H1 (cell line): ENCODE data around the gene DOLK. TPM values are rescaled to one million over a fixed set of nuclear protein-coding genes. Genes with fewer than 3 reads are reported as not detected.

Experiments
- CTCF ChIA-PET: fragments of 300-600 bp; sonication (Branson Sonifier 250); formaldehyde crosslinking; loops from one replicate; lab custom pipeline; 2021; ENCODE audit not compliant: partially characterized antibody; lab: Charles Lee
- POLR2A ChIA-PET: fragments of 300-600 bp; sonication (Branson Sonifier 250); formaldehyde crosslinking; loops from one replicate; lab custom pipeline; 2021; ENCODE audit warnings: inconsistent platforms; ENCODE audit not compliant: partially characterized antibody; lab: Charles Lee
- DNase-seq, 2 experiments: peaks; one replicate each; pipeline versions ENCODE4 v3.0.0 to v3.0.0-alpha.2; 2010 to 2022; ENCODE audit warnings: low spot score in 2 of 2, low read depth in 1 of 2, mixed read lengths in 1 of 2
- FAIRE-seq: peaks from 2 replicates; lab custom pipeline; 2011; peaks lifted over from hg19 to GRCh38; lab: Jason Lieb, UNC
- H2AFZ ChIP-seq: 2 replicates; pipeline ENCODE4 v1.8.1; 2012; ENCODE audit warnings: low read length, inconsistent platforms
- H2AK5ac ChIP-seq: 2 replicates; pipeline ENCODE4 v1.6.1; 2013; ENCODE audit warnings: low read depth, low read length
- H2BK120ac ChIP-seq: replicated peaks from 2 replicates; pipeline ENCODE3; 2013; ENCODE audit warnings: low read depth, low read length, inconsistent platforms
- H2BK12ac ChIP-seq: 2 replicates; pipeline ENCODE4 v1.6.1; 2013; ENCODE audit warnings: low read depth, low read length
- H2BK15ac ChIP-seq: 2 replicates; pipeline ENCODE4 v1.6.1; 2013; ENCODE audit warnings: low read length
- H2BK20ac ChIP-seq: 2 replicates; pipeline ENCODE4 v1.6.1; 2013; ENCODE audit warnings: low read length
- H2BK5ac ChIP-seq: 2 replicates; pipeline ENCODE4 v1.6.1; 2013; ENCODE audit warnings: low read depth, low read length
- H3K14ac ChIP-seq: 2 replicates; pipeline ENCODE4 v1.6.1; 2013; ENCODE audit warnings: inconsistent platforms; ENCODE audit not compliant: insufficient read length
- H3K18ac ChIP-seq: 2 replicates; pipeline ENCODE4 v1.6.1; 2013; ENCODE audit warnings: low read length; ENCODE audit errors: extremely low read depth
- H3K23ac ChIP-seq: 2 replicates; pipeline ENCODE4 v1.6.1; 2013; ENCODE audit warnings: inconsistent platforms; ENCODE audit not compliant: insufficient read length
- H3K23me2 ChIP-seq: 2 replicates; pipeline ENCODE4 v1.6.1; 2013; ENCODE audit warnings: low read depth, low read length
- H3K27ac ChIP-seq: 2 replicates; pipeline ENCODE4 v1.6.1; 2011; ENCODE audit warnings: low read depth, low read length, inconsistent platforms
- H3K27me3 ChIP-seq, 4 experiments: replicated peaks in 1 of 4; 1 replicate in 1 of 4; 2 replicates in 3 of 4; pipeline versions ENCODE4 v1.6.1 to v1.8.1; 2011 to 2013; ENCODE audit warnings: low read length in 3 of 4, mild to moderate bottlenecking in 3 of 4, inconsistent platforms in 2 of 4, mixed read lengths in 2 of 4, moderate library complexity in 1 of 4; ENCODE audit not compliant: control insufficient read depth in 3 of 4, insufficient read depth in 3 of 4; ENCODE audit errors: extremely low read depth in 1 of 4
- H3K36me3 ChIP-seq, 4 experiments: 2 replicates each; pipeline versions ENCODE4 v1.6.1 to v1.8.1; 2011 to 2013; ENCODE audit warnings: mild to moderate bottlenecking in 4 of 4, low read length in 3 of 4, moderate library complexity in 2 of 4, control low read depth in 1 of 4, inconsistent platforms in 1 of 4; ENCODE audit not compliant: insufficient read depth in 4 of 4, control insufficient read depth in 2 of 4
- H3K4ac ChIP-seq: replicated peaks from 2 replicates; pipeline ENCODE3; 2013; ENCODE audit warnings: low read length, low read depth, mixed read lengths, inconsistent platforms; ENCODE audit not compliant: insufficient read length
- H3K4me1 ChIP-seq, 4 experiments: replicated peaks in 1 of 4; 1 replicate in 1 of 4; 2 replicates in 3 of 4; pipeline versions ENCODE4 v1.6.1 to v1.8.1; 2011 to 2013; ENCODE audit warnings: low read length in 3 of 4, inconsistent platforms in 2 of 4, mixed read lengths in 1 of 4; ENCODE audit not compliant: insufficient read depth in 4 of 4, control insufficient read depth in 3 of 4
- H3K4me2 ChIP-seq, 2 experiments: 2 replicates each; pipeline versions ENCODE4 v1.6.1 to v1.8.1; 2011 to 2013; ENCODE audit warnings: low read depth in 2 of 2, low read length in 2 of 2, control low read depth in 1 of 2, inconsistent platforms in 1 of 2, mild to moderate bottlenecking in 1 of 2; ENCODE audit not compliant: insufficient read depth in 1 of 2
- H3K4me3 ChIP-seq, 4 experiments: fragments of 200-600, 300-600 bp in 1 of 4; sonication (generic), shearing (Covaris generic), sonication (Bioruptor Twin) in 1 of 4; 2 replicates each; pipeline versions ENCODE4 v1.5.1 to v1.8.1; 2011 to 2016; ENCODE audit warnings: low read length in 4 of 4, low read depth in 3 of 4, control low read depth in 2 of 4, inconsistent platforms in 2 of 4, mild to moderate bottlenecking in 2 of 4, mixed read lengths in 1 of 4, moderate library complexity in 1 of 4; ENCODE audit not compliant: insufficient read depth in 2 of 4; ENCODE audit errors: extremely low read depth in 1 of 4
- H3K56ac ChIP-seq: replicated peaks from 2 replicates; pipeline ENCODE3; 2013; ENCODE audit warnings: low read depth, mild to moderate bottlenecking, mixed read lengths, low read length, inconsistent platforms; ENCODE audit not compliant: insufficient read length
- H3K79me1 ChIP-seq: 2 replicates; pipeline ENCODE4 v1.6.1; 2013; ENCODE audit warnings: low read depth, low read length, control low read depth
- H3K79me2 ChIP-seq, 2 experiments: 2 replicates each; pipeline versions ENCODE4 v1.6.1 to v1.8.1; 2012 to 2013; ENCODE audit warnings: low read length in 2 of 2, mild to moderate bottlenecking in 2 of 2, inconsistent platforms in 1 of 2; ENCODE audit not compliant: insufficient read depth in 2 of 2, control insufficient read depth in 1 of 2
- H3K9ac ChIP-seq, 4 experiments: replicated peaks in 1 of 4; 1 replicate in 1 of 4; 2 replicates in 3 of 4; pipeline versions ENCODE4 v1.6.1 to v1.8.1; 2011 to 2013; ENCODE audit warnings: low read depth in 3 of 4, low read length in 3 of 4, control low read depth in 2 of 4, mild to moderate bottlenecking in 2 of 4, moderate library complexity in 2 of 4, inconsistent platforms in 1 of 4; ENCODE audit errors: extremely low read depth in 1 of 4
- H3K9me3 ChIP-seq, 2 experiments: 2 replicates each; pipeline versions ENCODE4 v1.6.1 to v1.8.1; 2012 to 2013; ENCODE audit warnings: mild to moderate bottlenecking in 2 of 2, moderate library complexity in 2 of 2, control low read depth in 1 of 2, inconsistent platforms in 1 of 2, low read depth in 1 of 2, low read length in 1 of 2, mixed read lengths in 1 of 2; ENCODE audit not compliant: insufficient read depth in 2 of 2
- H4K20me1 ChIP-seq, 2 experiments: replicated peaks in 1 of 2; 2 replicates each; pipeline versions ENCODE3 to v1.8.1; 2011 to 2013; ENCODE audit warnings: inconsistent platforms in 2 of 2, low read length in 2 of 2, mild to moderate bottlenecking in 1 of 2; ENCODE audit not compliant: insufficient read depth in 2 of 2, control insufficient read depth in 1 of 2
- H4K5ac ChIP-seq: 2 replicates; pipeline ENCODE4 v1.6.1; 2013; ENCODE audit warnings: low read length, low read depth, mixed read lengths, inconsistent platforms; ENCODE audit not compliant: insufficient read length
- H4K8ac ChIP-seq: 2 replicates; pipeline ENCODE4 v1.8.0; 2013; ENCODE audit warnings: mild to moderate bottlenecking, moderate library complexity, low read length, inconsistent platforms; ENCODE audit not compliant: insufficient read depth; ENCODE audit errors: extremely low read depth
- H4K91ac ChIP-seq: replicated peaks from 2 replicates; pipeline ENCODE3; 2013; ENCODE audit warnings: low read length, mixed read lengths, inconsistent platforms; ENCODE audit not compliant: insufficient read length
- BACH1 ChIP-seq: IDR thresholded peaks from 2 replicates; pipeline ENCODE4 v1.6.1; 2012; ENCODE audit warnings: low read length, improper control_type of control experiment
- BCL11A ChIP-seq, 2 experiments: IDR thresholded peaks; one replicate each; pipeline ENCODE4 v1.6.1; 2011; ENCODE audit warnings: low read depth in 2 of 2, low read length in 2 of 2, mild to moderate bottlenecking in 2 of 2
- EZH2 ChIP-seq: fragments of 200-600 bp; sonication (generic); IDR thresholded peaks from 2 replicates; pipeline ENCODE4 v1.7.1; 2012; ENCODE audit warnings: low read depth, mild to moderate bottlenecking, moderate library complexity, low read length, inconsistent platforms; ENCODE audit not compliant: severe bottlenecking
- FOSL1 ChIP-seq: IDR thresholded peaks from 2 replicates; pipeline ENCODE4 v1.6.1; 2011; ENCODE audit warnings: mild to moderate bottlenecking, low read depth, low read length, moderate library complexity; ENCODE audit not compliant: insufficient read depth
- KDM4A ChIP-seq: IDR thresholded peaks from one replicate; pipeline ENCODE4 v1.7.1; 2012; ENCODE audit warnings: low read depth, mild to moderate bottlenecking, moderate library complexity, low read length, inconsistent platforms; ENCODE audit not compliant: severe bottlenecking
- RBBP5 ChIP-seq: IDR thresholded peaks from 2 replicates; pipeline ENCODE4 v1.7.1; 2012; ENCODE audit warnings: low read depth, mild to moderate bottlenecking, inconsistent platforms, low read length, moderate library complexity, borderline replicate concordance
- RFX5 ChIP-seq: IDR thresholded peaks from 2 replicates; pipeline ENCODE4 v1.6.1; 2011; ENCODE audit warnings: low read depth, low read length, improper control_type of control experiment, borderline replicate concordance
- TAF1 ChIP-seq: IDR thresholded peaks from 2 replicates; pipeline ENCODE4 v1.6.1; 2011; ENCODE audit warnings: mild to moderate bottlenecking, low read depth, low read length
- TCF12 ChIP-seq: IDR thresholded peaks from 2 replicates; pipeline ENCODE4 v1.6.1; 2011; ENCODE audit warnings: low read depth, mild to moderate bottlenecking, low read length
- WGBS, 2 experiments: shearing (Covaris generic) in 1 of 2; methylation state at CpG; one replicate each; pipeline versions ENCODE4 v1.1.6 to v1.1.7; 2013 to 2015; ENCODE audit warnings: low lambda C conversion rate in 2 of 2, mixed read lengths in 2 of 2, inconsistent platforms in 1 of 2, low coverage in 1 of 2, missing lambda C conversion rate in 1 of 2; ENCODE audit not compliant: insufficient replicate concordance in 2 of 2, insufficient coverage in 1 of 2, insufficient read length in 1 of 2; ENCODE audit errors: extremely low coverage in 1 of 2, missing lambda C conversion rate in 1 of 2; 5-methylcytosine and 5-hydroxymethylcytosine counted together
- polyA plus RNA-seq, 7 experiments: library from polyadenylated mRNA; depleted of rRNA in 3 of 7; stranded (reverse) in 5 of 7; unstranded in 2 of 7; fragments of >200 nt in 5 of 7; fragments of 200-250 nt in 2 of 7; gene quantifications; 1 replicate in 5 of 7; 2 replicates in 1 of 7; 4 replicates in 1 of 7; pipeline versions ENCODE4 v1.2.1 to v1.2.3, GENCODE V29; 2011 to 2013; ENCODE audit warnings: missing spikeins in 2 of 7, mixed read lengths in 2 of 7
- total RNA-seq: library from RNA; stranded (reverse); fragmentation: NEBNext Ultra II Directional; extraction: Animal tissue kit (Norgen Biotek cat#: 25700); gene quantifications from 2 replicates; pipeline ENCODE4 v1.2.1, GENCODE V29; 2021
- TF ChIP-seq, protein P1 (sequence below): IDR thresholded peaks from 2 replicates; pipeline ENCODE4 v1.6.1; 2012; ENCODE audit warnings: low read length, inconsistent platforms

DOLK gene
- total and polyA plus RNA-seq, 2 of the 8 experiments (the other 6 are each of a cell fraction or from before 2014, with no cell fraction given): 17.2 to 44.3 TPM

DNA sequence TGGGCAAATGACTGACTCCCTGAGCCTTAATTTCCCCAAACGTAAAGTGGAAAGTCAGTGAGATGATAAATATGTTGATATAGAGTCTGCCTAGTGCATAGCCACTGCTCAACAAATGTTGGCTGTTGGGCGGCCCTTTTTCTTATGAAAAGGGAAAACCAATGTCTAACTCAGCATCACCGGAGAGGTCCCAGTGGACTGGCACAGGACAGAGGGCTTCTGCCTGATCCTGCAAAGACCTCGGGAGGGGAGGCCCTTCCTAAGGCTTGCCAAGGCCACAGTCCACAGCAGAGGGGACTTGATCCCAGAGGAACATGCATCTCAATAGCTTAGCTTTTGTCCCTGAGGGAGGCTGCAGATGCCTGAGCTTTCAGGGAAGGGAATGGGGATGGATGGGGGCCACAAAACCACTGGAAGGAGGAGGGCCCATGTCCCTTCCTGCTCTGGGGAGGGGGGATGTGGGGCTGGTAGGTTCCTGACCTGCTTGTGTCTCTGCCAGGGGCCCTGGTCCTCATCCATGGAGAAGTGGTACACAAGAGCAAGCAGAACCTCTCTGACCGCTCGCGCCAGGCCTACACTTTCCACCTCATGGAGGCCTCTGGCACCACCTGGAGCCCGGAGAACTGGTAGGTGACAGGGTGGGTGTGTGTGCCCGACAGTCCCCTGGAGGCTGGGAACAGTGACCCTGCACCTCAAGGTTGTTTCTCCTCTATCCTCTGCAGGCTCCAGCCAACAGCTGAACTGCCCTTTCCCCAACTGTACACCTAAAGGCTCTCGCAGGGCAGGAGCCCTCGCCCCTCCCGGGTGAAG is 6.3 kb downstream of the DOLK start:
- Histone ChIP-seq H3K18ac (no peak overlapping the region), H4K8ac (no peak overlapping the region), H3K79me2 (peaks cover 0 to 7% of the 10 kb centered on the region in 2 experiments; a peak in 1 of 4 replicates), H2AK5ac (no peak overlapping the region), H3K14ac (no peak overlapping the region), H3K27me3 (no peaks in the 10 kb centered on the region), H4K5ac (no peak overlapping the region), H3K9me3 (no peaks in the 10 kb centered on the region), H2AFZ (no peak overlapping the region), H3K9ac (no peak overlapping the region), H2BK12ac (no peak overlapping the region), H3K4me1 (peaks cover 0 to under 1% (median 0%) of the 10 kb centered on the region in 4 experiments; a peak in 1 of 7 replicates), H2BK15ac (no peak overlapping the region), H3K4me2 (no peak overlapping the region), H4K20me1 (no peaks in the 10 kb centered on the region), H2BK20ac (no peak overlapping the region), H3K4me3 (no peak overlapping the region), H3K4ac (no peak overlapping the region), H2BK5ac (no peak overlapping the region), H2BK120ac (no peak overlapping the region), H4K91ac (no peak overlapping the region), H3K27ac (no peak overlapping the region), H3K56ac (no peak overlapping the region), H3K36me3 (peaks cover 0 to 5% (median 2%) of the 10 kb centered on the region in 4 experiments; a peak in 2 of 8 replicates), H3K23ac (no peak overlapping the region), H3K23me2 (no peaks in the 10 kb centered on the region), H3K79me1 (peaks cover 2% of the 10 kb centered on the region; the same call in 1 of the 2 replicates)
- FAIRE-seq (no peak), DNase-seq (no peak)
- CTCF ChIA-PET: interaction anchor here (0.9 to 2.5 kb wide), 3 partner anchors 60 to 123 kb away, joined by 4 to 6 read pairs (median 6); partner anchors contain the start of gene ENDOG
- POLR2A ChIA-PET: interaction anchor here (0.5 to 1.7 kb wide), 3 partner anchors 9 to 15 kb away, joined by 3 to 5 read pairs (median 4); no protein-coding TSS in a partner anchor
- 90% methylated on average over 12 of the region's 12 CpGs; no CpG with 5 or more reads in 1 of the 2 experiments for WGBS, 2 experiments
- TF ChIP-seq BCL11A (IDR thresholded peaks at IDR 0.05; ENCODE audit: low read depth in 2 of 2, low read length in 2 of 2) (no peak), BACH1 (no peak), KDM4A (no peak), EZH2 (no peak), TCF12 (no peak), FOSL1 (no peak), TAF1 (no peak), RBBP5 (no peak), RFX5 (no peak)
- TF ChIP-seq, protein P1, sequence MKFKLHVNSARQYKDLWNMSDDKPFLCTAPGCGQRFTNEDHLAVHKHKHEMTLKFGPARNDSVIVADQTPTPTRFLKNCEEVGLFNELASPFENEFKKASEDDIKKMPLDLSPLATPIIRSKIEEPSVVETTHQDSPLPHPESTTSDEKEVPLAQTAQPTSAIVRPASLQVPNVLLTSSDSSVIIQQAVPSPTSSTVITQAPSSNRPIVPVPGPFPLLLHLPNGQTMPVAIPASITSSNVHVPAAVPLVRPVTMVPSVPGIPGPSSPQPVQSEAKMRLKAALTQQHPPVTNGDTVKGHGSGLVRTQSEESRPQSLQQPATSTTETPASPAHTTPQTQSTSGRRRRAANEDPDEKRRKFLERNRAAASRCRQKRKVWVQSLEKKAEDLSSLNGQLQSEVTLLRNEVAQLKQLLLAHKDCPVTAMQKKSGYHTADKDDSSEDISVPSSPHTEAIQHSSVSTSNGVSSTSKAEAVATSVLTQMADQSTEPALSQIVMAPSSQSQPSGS: no peak
